Keratinocyte (primary cell): ENCODE measurements around the gene GCC1.

Experiments
- EZH2 ChIP-seq: IDR thresholded peaks from one replicate; pipeline ENCODE4 v1.6.1; 2012; ENCODE audit warnings: inconsistent platforms, mild to moderate bottlenecking, low read length, moderate library complexity
- TF ChIP-seq, protein P1 (sequence below), 3 experiments: IDR thresholded peaks in 1 of 3; conservative IDR thresholded peaks in 1 of 3; optimal IDR thresholded peaks in 1 of 3; 2 replicates in 2 of 3; 3 replicates in 1 of 3; pipeline versions ENCODE3 to v1.5.1; 2011; ENCODE audit warnings: low read length in 3 of 3, mild to moderate bottlenecking in 3 of 3, moderate library complexity in 2 of 3, control low read depth in 1 of 3, inconsistent platforms in 1 of 3; ENCODE audit not compliant: insufficient read depth in 2 of 3; ENCODE audit errors: extremely low read depth in 1 of 3

- TF ChIP-seq, protein P1, sequence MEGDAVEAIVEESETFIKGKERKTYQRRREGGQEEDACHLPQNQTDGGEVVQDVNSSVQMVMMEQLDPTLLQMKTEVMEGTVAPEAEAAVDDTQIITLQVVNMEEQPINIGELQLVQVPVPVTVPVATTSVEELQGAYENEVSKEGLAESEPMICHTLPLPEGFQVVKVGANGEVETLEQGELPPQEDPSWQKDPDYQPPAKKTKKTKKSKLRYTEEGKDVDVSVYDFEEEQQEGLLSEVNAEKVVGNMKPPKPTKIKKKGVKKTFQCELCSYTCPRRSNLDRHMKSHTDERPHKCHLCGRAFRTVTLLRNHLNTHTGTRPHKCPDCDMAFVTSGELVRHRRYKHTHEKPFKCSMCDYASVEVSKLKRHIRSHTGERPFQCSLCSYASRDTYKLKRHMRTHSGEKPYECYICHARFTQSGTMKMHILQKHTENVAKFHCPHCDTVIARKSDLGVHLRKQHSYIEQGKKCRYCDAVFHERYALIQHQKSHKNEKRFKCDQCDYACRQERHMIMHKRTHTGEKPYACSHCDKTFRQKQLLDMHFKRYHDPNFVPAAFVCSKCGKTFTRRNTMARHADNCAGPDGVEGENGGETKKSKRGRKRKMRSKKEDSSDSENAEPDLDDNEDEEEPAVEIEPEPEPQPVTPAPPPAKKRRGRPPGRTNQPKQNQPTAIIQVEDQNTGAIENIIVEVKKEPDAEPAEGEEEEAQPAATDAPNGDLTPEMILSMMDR (optimal IDR thresholded peaks at IDR 0.05 in 1 of 3, IDR thresholded peaks at IDR 0.05 in 1 of 3, conservative IDR thresholded peaks at IDR 0.05 in 1 of 3; ENCODE audit: extremely low read depth in 1 of 3, insufficient read depth in 2 of 3, low read length in 3 of 3), result no peak
- no peak for TF ChIP-seq EZH2
Measured at GRCh38 chr7:127556404-127556803, 29.0 kb downstream of the GCC1 start.
